K562 (cell line): ENCODE results near the gene RASL11A. TPM values are rescaled to one million over a fixed set of nuclear protein-coding genes. Genes with fewer than 3 reads are reported as not detected.

Source experiments
- ARID4B ChIP-seq: sonication (generic); formaldehyde crosslinking; IDR thresholded peaks from 2 replicates; pipeline ENCODE4 v1.8.0; 2022; ENCODE audit warnings: mild to moderate bottlenecking, missing genetic modification reagents
- DLX4 ChIP-seq: fragments of 250-450 bp; sonication (Bioruptor Pico); IDR thresholded peaks from 2 replicates; pipeline ENCODE4 v1.6.1; 2021; ENCODE audit warnings: mild to moderate bottlenecking
- FOXK2 ChIP-seq, 2 experiments: fragments of 450-650 bp; IDR thresholded peaks in 1 of 2; conservative IDR thresholded peaks in 1 of 2; 2 replicates each; pipeline ENCODE4 v1.6.1; 2016; ENCODE audit warnings: low read depth in 2 of 2, mild to moderate bottlenecking in 1 of 2
- IRF9 ChIP-seq: fragments of 450-650 bp; IDR thresholded peaks from 2 replicates; pipeline ENCODE4 v1.6.1; 2016; ENCODE audit warnings: missing biosample characterization, missing genetic modification characterization
- LCOR ChIP-seq: sonication (generic); formaldehyde crosslinking; IDR thresholded peaks from 2 replicates; pipeline ENCODE4 v1.8.0; 2022; ENCODE audit warnings: mild to moderate bottlenecking, missing genetic modification reagents
- MCM3 ChIP-seq: fragments of 450-650 bp; IDR thresholded peaks from 2 replicates; pipeline ENCODE4 v1.6.1; 2016
- PHF20 ChIP-seq: fragments of 450-650 bp; IDR thresholded peaks from 2 replicates; pipeline ENCODE4 v1.6.1; 2018; ENCODE audit not compliant: partially characterized antibody
- PRDM10 ChIP-seq: fragments of 450-650 bp; IDR thresholded peaks from 2 replicates; pipeline ENCODE4 v1.6.1; 2018; ENCODE audit not compliant: partially characterized antibody
- SPI1 ChIP-seq: IDR thresholded peaks from 2 replicates; pipeline ENCODE4 v1.6.1; 2011; ENCODE audit warnings: low read depth, low read length, control low read depth, borderline replicate concordance
- SRSF7 ChIP-seq: fragments of 200-400 bp; formaldehyde crosslinking; optimal IDR thresholded peaks from 2 replicates; pipeline ENCODE3; 2017; ENCODE audit warnings: mild to moderate bottlenecking, low read depth, low read length
- ZMIZ1 ChIP-seq, 2 experiments: fragments of 150-350 bp in 1 of 2; IDR thresholded peaks; 2 replicates each; pipeline ENCODE4 v1.6.1; 2012 to 2016; ENCODE audit warnings: low read depth in 2 of 2, low read length in 2 of 2, mild to moderate bottlenecking in 1 of 2, moderate library complexity in 1 of 2
- ZNF133 ChIP-seq: fragments of 250-450 bp; sonication (Bioruptor Pico); IDR thresholded peaks from 2 replicates; pipeline ENCODE4 v1.4.0; 2020; ENCODE audit warnings: mild to moderate bottlenecking
- polyA plus RNA-seq, 8 experiments: library from polyadenylated mRNA; depleted of rRNA in 4 of 8; stranded (reverse) in 5 of 8; unstranded in 3 of 8; fragments of >200 nt; fragmentation: Nextera tagmentation in 2 of 8; fragmentation: Illumina TruSeq in 1 of 8; extraction: Ambion mirVana in 2 of 8; extraction: Trizol in 1 of 8; gene quantifications; 2 replicates each; pipeline versions ENCODE4 v1.2.1 to v1.2.3, GENCODE V29; 2011 to 2014; ENCODE audit warnings: inconsistent platforms in 1 of 8, missing spikeins in 1 of 8
- total RNA-seq, 7 experiments: library from RNA; depleted of rRNA in 6 of 7; stranded (reverse); fragments of >200 nt in 6 of 7; fragmentation: Illumina TruSeq in 2 of 7; extraction: Trizol in 2 of 7; gene quantifications; 2 replicates each; pipeline versions ENCODE4 v1.2.1 to v1.2.3, GENCODE V29; 2011 to 2021; ENCODE audit warnings: low replicate concordance in 1 of 7

The RASL11A gene
- total and polyA plus RNA-seq, 9 of the 15 experiments (the other 6 are each of a cell fraction or from before 2014, with no cell fraction given) = 0.11 to 2.2 (median 1.5) TPM; not detected in 1

GRCh38 chr13:27270594-27271520 is at the start of gene RASL11A (continued):
- TF ChIP-seq SRSF7 (no peak), FOXK2 (conservative IDR thresholded peaks at IDR 0.05 in 1 of 2, IDR thresholded peaks at IDR 0.05 in 1 of 2; ENCODE audit: low read depth in 2 of 2) (no peak), LCOR (CRISPR knock-in tag) (no peak), IRF9 (tag) (no peak), MCM3 (no peak), ZMIZ1 (IDR thresholded peaks at IDR 0.05; ENCODE audit: low read depth in 2 of 2, low read length in 2 of 2) (no peak), ARID4B (CRISPR knock-in tag) (no peak), SPI1 (no peak), ZNF133 (CRISPR knock-in tag) (no peak), DLX4 (CRISPR knock-in tag) (no peak), PRDM10 (no peak), PHF20 (peak; percentile 34)
